ENCODE results near the gene SQSTM1.

DNA sequence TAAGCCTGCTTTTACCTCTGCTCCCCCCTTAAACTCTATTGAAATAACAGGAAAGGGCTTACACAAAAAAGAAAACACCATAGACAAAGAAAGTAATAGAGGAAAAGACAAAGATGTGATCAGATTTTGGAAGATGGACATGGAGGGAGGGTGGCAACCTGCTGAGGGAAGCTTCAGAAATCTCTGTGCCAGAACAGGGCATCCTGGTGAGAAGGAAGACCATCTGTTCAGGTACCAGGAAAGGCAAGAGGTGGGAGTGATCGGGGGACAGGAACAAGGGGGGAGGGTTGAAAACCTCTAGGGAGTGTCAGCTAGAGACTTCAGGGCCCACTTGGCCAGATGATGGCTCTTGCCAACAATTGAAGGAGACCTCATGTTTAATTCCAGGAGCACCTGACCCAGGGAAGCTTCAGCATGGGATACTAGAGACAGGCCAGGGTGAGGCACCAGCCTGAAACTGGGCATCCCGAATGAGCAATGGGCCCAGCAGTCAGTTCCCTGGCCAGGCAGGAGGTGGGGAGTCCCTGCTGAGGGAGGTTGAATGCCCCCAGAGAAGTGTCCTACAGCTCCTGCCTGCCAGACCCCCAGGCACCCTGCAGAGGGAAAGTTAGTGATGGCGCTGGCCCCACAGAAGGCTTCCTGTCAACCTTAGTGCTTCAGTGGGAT is 8.2 kb downstream of the SQSTM1 start:
- TF ChIP-seq, protein P1, sequence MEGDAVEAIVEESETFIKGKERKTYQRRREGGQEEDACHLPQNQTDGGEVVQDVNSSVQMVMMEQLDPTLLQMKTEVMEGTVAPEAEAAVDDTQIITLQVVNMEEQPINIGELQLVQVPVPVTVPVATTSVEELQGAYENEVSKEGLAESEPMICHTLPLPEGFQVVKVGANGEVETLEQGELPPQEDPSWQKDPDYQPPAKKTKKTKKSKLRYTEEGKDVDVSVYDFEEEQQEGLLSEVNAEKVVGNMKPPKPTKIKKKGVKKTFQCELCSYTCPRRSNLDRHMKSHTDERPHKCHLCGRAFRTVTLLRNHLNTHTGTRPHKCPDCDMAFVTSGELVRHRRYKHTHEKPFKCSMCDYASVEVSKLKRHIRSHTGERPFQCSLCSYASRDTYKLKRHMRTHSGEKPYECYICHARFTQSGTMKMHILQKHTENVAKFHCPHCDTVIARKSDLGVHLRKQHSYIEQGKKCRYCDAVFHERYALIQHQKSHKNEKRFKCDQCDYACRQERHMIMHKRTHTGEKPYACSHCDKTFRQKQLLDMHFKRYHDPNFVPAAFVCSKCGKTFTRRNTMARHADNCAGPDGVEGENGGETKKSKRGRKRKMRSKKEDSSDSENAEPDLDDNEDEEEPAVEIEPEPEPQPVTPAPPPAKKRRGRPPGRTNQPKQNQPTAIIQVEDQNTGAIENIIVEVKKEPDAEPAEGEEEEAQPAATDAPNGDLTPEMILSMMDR (IDR thresholded peaks at IDR 0.05; ENCODE audit: insufficient read depth, low read length), result no peak
- TF ChIP-seq SPI1 (IDR thresholded peaks at IDR 0.05; ENCODE audit: borderline replicate concordance, low read depth), result no peak
